Right renal pelvis (tissue), 4 donors: ENCODE data around the gene FAM171A1. TPM values are rescaled to one million over a fixed set of nuclear protein-coding genes. Genes with fewer than 3 reads are reported as not detected.
A peak's percentile ranks its signal among the peaks of the same experiment; 100 is the strongest.
"Not testable (repeated sequence)": the region's sequence is repeated elsewhere in the genome, so short reads cannot be mapped to it uniquely, and the experiment has no call there.

Experiments
- DNase-seq, 4 donors: peaks; one replicate each; pipeline ENCODE4 v3.0.0-alpha.2; 2013; ENCODE audit warnings: low read depth in 4 of 4, low spot score in 3 of 4, missing footprints in 1 of 4
- polyA plus RNA-seq, 4 donors: library from polyadenylated mRNA; unstranded; fragments of 120-200 nt; gene quantifications; one replicate each; pipeline ENCODE4 v1.2.1, GENCODE V29; 2013; ENCODE audit not compliant: insufficient read length in 4 of 4

Gene FAM171A1
- polyA plus RNA-seq, 4 donors: 92.5 to 100.0 (median 97.4) TPM

DNA sequence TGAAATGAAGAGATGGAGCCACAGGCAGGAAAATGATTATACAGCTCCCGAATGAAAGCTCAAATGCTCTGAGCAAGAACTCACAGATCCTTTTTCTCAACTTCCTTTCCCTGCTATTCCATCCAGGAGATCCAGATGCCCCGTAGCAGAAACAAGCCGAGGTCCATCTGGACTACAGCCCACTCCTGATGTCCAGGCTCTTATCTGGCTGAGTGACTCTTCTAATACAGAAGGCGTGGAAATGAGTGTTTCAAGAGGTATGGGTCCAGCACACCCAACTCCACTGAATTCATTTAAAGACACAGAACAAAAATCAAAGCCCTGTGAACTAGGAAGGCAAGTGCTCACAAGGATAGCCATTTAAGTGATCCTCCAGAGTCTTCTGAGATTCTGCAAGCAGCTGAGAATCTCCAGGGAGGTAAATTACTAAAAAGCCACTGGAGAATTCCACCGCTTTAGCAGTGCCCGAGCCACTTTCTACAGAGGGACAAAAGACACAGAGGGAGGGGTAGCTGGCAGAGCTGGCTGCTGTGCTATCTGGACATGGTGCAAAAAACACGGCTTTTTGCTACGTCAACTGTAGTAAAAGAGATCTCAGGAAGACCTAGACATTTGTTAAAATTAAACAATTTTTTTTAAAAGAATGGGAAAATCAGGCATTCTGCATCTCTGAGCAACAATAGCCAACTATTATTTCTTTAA lies 24.5 kb downstream of the FAM171A1 start:
- DNase-seq: no peak

DNA sequence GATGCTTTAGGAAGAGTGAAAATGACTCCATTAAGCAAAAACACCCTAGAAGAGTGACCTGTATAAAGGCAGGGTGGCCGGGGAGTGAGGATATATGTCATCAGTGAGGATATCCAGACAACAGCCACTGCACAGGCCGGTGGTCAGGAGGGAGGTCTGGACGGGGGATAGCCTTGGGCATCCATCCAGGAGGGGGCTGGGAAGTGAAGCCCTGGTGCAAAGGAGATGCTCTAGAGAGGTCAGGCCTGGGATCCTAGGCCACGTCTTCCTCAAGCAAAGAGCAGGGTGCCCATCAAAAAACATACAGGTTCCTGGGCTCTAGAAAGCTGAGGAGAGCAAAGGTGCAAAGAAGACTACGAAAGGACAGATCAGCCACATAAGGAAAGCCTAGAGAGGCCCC lies 25.6 kb downstream of the FAM171A1 start:
- no peak for DNase-seq

DNA sequence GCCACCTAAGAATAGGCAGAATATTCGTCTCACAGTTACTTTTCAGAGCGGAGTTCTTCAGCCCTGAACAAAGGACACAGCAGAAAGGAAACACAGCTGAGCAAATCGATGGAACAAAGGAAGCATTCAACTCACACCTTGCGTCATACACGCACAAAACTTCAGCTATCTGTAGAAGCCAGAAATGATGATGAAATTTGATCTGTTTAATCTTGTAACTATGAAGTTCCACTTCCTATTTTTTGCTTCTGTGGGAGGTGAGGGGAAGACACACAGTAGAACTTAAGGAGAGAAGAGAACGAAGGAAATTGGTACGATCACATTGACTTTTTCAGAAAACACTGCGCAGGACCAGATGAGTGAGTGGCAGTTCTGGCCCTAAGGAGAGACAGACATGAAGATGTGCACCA lies 26.2 kb downstream of the FAM171A1 start:
- DNase-seq: no peak

DNA sequence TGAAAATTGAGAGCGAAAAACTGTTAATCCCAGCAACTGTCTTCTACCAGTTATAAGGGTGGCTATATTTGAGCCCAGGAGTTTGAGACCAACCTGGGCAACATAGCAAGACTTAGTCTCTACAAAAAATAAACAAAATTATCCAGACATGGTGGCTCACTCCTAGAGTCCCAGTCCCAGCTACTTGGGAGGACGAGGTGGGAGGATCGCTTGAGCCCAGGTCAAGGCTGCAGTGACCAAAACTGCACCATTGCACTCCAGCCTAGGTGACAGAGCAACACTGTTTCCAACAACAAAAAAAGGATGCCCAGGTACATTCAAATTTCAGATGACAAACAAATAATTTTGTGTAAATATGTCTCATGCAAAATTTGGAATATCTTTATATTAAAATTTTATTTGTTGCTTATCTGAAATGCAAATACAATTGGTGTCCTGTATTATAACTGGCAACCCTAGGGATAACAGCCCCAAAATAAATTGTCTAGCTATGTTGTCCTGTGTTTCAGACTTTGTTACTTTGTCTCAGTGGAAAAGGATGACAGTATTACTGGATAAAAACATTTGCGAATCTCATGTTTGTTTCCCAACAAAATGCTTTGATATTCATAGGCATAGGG lies 26.7 kb downstream of the FAM171A1 start:
- no peak for DNase-seq

DNA sequence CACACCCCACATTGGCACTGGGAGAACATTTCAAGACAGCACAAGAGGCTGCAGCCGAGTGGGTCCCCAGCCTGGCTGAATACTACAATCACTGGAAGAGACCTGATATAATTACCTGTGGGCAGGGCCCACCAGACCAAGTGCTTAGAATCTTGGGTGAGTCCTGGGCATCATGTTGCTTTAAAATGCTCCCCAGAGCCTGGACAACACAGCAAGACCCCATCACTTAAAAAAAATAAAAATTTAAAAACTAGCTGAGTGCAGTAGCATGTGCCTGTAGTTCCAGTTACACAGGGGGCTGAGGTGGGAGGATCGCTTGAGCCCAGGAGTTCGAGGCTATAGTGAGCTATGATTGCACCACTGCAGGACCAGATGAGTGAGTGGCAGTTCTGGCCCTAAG lies 28.1 kb downstream of the FAM171A1 start:
- DNase-seq: no peak

DNA sequence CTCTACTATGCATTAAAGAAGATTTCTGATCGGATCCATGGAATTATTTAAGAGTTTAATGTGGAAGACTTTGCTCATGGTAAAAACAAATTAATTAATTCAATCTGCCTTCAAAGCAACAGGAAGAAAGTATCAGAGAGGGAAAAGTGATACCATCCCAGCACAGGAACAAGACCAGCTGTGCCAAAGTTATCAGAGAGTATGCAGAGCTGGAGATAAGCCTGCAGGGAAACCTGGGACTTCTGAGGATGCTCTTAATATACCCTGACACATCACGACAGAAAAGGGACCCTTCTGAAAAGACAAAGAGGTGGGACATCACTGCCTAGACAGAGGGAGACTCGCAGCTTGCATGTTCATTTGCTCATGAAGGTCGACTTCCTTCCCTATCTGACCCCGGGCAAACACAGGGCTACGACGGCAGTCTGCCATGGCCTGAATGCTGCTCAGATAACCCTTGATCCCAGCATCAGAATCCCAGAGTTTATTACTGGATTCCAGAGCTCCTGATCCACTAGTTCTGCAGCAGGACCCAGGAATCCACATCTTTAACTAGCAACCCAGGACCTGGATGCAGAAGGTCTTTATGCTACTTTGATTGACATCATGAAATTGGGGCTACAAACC lies 29.5 kb downstream of the FAM171A1 start:
- no peak for DNase-seq

DNA sequence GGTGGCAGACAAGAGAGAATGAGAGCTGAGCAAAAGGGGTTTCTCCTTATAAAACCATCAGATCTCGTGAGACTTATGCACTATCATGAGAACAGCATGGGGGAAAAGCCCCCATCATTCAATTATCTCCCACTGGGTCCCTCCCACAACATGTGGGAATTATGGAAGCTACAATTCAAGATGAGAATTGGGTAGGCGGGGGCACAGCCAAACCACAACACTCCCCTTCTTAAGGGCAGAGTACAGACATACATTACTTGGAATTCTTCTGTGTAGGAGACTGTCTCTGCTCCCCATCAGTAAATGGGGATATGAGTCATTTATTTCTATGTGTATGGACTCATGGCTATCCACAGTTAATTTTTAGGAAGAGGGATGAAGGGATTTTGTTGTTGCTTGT lies 31.2 kb downstream of the FAM171A1 start:
- no peak for DNase-seq

DNA sequence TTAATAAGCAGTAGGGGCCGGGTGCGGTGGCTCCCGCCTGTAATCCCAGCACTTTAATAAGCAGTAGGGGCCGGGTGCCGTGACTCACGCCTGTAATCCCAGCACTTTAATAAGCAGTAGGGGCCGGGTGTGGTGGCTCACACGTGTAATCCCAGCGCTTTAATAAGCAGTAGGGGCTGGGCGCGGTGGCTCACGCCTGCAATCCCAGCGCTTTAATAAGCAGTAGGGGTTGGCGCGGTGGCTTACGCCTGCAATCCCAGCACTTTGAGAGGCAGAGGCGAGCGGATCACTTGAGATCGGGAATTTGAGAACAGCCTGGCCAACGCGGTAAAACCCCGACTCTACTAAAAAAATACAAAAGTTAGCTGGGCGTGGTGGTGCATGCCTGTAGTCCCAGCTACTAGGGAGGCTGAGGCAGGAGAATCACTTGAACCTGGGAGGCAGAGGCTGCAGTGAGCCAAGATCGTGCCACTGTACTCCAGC lies 33.6 kb downstream of the FAM171A1 start:
- not testable (repeated sequence) for DNase-seq

DNA sequence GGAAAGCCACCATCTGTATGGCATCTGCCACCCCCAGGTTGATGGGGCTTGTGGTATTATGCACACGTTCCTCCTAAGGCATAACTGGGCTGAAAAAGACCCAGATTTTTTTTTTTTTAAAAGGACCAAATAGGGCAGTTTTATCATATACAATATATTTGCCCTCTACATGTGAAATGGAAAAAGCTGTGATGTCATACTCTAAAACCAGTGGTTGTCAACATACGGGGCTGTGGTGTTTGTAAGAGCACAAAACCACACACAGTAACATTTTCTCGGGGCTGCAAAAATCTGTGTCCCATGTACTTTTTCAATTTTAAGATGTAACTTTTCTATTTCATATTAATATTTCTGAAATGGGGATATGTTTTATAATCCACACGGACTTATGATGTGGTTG lies 34.9 kb downstream of the FAM171A1 start:
- DNase-seq: no peak

DNA sequence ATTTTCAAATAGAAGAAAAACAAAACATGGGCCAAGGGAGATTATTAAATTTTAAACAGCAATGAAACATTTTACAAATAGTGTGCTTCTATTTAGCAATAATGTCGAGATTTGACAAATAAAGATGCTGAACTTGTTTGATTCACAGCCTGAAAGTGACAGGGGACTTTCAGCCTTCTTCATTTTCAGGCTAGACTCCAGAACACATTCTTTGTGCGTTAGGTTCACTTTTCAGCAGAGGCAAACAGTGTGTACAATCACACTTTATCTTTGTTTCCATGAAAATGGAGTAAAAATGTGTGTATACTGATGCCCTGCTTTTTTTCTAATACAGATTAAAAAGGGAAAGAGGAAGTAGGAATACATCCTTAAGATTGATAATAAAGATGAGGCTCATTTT lies 35.6 kb downstream of the FAM171A1 start:
- no peak for DNase-seq

DNA sequence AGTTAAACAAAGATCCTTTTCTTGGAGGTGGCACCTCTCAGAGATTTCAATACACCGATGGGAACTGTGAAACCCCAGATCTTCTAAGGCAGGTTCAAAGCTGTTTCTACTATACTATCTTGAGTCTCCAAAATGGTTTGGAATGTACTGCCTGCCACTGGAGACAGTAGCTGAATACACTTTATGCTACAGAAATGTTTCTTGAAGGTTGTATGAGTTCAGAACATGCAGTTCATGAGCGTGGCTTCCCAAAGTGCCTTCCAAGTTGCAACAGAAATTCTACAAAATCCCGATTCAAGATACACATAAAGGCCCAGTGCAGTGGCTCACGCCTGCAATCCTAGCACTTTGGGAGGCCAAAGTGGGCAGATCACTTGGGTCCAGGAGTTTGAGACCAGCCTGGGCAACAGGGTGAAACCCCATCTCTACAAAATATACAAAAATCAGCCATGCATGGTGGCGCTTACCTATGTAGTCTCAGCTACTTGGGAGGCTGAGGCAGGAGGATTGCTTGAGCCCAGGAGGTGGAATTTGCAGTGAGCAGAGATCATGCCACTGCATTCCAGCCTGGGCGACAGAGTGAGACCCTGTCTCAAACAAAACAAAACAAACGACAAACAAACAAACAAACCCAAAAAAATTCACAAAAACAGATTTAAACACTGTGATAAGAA lies 36.3 kb downstream of the FAM171A1 start:
- no peak for DNase-seq

DNA sequence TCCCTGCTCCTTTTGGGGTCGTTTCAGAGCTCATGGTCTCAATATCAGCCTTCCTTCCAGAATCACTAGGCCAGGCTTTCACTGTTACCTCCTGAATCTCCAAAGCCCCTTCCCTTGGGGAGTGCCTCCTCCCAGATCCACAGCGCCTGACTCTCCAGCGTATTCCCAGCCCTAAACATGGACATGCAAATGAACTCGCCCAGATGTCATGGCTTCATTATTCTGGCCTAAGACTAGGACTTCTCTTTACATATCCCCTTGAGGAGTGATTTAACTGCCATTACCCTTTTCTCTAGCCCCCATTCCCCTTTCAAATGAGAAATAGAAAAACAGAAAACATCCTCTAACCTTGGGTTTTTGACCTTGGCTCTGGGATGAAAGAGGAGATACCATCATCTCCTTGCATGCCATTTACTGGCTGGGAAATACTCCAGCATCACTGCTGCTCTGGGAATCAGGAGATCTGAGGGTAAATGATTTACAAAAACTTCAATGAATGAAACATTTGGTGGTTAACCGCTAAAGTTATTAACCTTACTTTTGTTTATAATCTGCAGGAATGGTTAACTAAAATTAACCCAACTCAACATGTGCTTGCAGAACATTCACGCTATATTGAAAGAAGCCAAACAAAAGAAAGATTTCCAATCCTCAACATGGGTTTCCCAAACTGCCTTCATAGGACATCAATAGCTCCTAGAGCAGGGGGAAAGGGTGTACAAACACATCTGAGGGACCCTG lies 37.0 kb downstream of the FAM171A1 start:
- peak in 2 of 4 donors; percentile 49 to 53 for DNase-seq

DNA sequence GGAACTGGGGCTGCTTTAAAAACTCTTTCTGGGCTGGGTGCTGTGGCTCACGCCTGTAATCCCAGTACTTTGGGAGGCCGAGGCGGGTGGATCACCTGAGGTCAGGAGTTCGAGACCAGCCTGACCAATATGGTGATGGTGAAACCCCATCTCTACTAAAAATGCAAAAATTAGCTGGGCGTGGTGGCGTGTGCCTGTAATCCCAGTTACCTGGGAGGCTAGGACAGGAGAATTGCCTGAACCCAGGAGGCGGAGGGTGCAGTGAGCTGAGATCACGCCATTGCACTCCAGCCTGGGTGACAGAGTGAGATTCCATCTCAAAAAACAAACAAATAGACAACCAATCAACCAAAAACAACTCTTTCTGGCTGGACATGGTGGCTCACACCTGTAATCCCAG lies 37.9 kb downstream of the FAM171A1 start:
- not testable (repeated sequence) for DNase-seq

DNA sequence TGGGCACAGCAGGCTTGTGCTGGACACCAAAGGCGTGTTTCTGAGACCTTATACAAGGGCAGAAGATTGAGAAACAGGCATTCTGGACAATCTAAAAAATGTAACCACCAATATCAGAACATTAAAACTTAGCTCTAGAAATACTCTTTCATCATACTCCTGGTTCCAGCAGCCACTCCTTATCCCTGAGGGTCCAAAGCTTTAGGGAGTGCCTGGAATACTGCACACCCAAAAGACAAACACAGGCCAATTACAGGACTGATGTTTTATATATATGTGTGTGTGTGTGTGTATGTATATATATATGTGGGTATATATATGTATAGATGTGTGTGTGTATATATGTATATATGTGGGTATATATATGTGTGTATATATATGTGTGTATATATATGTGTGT lies 39.6 kb downstream of the FAM171A1 start:
- no peak for DNase-seq

DNA sequence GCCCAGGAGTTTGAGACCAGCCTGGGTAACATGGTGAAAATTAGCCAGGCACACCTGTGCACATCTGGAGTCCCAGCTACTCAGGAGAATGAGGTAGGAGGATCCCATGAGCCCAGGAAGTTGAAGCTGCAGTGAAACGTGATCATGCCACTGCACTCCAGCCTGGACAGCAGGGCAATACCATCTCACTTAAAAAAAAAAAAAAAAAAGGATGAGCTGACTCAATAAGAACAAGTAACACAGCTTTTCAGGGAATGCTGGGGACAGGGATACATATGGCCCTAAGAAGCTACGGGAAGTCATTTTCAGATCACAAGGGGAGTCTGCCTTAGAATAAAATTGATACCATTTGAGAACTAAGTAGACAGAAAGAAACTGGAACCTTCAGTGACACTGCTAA lies 41.7 kb downstream of the FAM171A1 start:
- DNase-seq: no peak

DNA sequence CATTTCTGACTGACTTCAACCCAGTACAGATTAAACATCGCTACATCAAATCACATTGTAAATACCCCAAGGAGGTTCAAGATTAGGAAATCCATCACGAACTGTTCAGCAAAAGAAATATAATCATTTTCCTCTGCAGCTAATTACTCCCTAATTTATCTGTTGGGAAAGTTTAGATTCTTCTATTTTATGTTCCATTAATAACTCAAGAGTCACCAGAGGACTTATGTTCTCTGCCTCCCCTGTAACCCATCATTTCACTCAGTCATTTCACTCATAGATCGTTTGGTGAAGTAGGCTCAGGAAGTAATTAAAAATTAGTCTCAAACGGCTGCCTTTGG lies 45.2 kb downstream of the FAM171A1 start:
- DNase-seq: no peak

DNA sequence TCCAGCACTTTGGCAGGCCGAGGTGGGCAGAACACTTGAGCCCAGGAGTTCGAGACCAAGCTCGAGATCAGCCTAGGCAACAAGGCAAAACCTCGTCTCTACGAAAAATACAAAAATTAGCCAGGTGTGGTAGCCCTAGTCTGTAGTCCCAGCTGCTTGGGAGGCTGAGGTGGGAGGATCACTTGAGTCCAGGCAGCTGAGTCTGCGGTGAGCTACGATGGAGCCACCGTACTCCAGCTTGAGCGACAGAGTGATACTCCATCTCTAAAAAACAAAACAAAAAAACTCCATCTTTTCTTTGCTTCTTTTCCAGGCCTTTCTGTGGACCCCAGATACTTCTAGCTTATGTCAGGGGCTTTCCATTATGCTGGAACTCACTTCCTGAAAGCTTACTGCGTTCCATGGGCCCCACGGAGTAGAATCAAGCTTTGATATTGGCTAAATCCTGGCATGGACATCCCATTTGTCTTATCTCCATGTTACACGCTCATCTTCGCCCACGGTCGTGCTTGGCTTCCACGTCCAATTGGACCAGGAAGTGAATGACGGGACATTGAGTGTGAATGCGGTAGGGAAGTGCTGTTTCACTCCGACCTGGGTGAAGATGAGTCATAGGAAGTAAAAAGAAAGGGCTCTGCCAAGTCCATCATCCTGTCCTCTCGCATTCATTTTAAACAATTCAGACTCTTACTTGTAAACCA lies 45.7 kb downstream of the FAM171A1 start:
- DNase-seq: no peak

DNA sequence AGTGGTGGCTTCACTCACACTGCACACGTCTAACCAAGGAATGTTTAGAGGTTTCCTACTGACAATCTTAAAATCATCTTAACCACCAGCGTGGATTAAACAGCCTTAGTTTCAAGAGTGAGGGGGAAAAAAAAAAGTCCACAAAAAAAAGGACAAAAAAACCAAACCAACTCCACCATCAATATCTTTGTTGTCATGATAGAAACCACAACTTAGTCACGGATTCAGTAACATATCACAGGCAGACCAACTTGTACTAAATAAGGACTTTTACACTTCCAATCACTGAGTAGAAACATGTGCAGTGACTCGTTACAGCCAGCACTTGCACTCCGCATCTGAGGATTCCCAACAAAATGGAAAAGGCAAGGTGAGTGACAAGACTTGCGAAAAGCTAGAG lies 46.5 kb downstream of the FAM171A1 start:
- DNase-seq: no peak

DNA sequence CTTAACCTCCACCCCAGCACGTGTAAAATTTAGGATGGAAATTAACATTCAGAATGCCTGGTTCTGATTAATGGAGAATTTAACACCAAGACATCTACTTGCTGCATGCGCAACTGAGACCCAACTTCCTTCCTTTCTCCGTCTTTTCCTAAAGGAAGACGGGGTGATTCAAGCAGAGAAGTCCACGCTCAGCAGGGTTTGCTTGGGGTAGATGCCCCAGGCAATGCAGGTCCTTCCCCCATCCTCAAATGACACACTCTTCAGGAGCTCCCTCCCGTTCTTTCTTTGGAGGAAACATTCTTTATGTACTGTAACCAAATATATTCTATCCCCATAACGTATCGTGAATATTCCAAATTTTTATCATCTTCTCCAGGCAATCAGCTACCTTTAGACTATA lies 47.0 kb downstream of the FAM171A1 start:
- no peak for DNase-seq

DNA sequence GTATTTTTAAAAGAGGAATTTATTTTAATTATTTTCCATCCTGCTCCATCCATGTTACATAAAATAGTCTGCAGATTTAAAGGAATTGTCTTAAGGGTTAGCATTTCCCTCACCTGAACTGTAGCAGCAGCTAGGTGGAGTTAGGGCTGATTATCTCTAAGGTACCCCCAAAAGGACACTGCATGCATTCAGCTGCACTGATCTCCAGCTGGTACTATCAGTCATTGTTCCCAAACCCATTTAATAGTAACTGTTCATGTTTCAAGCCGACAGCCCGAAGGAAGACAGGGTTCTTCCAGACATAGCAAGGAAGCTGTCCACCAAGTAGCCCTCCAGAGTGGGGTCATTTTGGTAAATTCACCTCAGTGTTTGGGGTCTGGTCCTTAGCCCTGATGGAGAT lies 48.7 kb downstream of the FAM171A1 start:
- DNase-seq: no peak
